ENCODE results near the gene DDX59. TPM values are rescaled to one million over a fixed set of nuclear protein-coding genes. Genes with fewer than 3 reads are reported as not detected.

The DDX59 gene
- polyA plus RNA-seq, 1 donor (not counting 4 experiments of a cell fraction or from before 2014, with no cell fraction given): 14.4 TPM

DNA sequence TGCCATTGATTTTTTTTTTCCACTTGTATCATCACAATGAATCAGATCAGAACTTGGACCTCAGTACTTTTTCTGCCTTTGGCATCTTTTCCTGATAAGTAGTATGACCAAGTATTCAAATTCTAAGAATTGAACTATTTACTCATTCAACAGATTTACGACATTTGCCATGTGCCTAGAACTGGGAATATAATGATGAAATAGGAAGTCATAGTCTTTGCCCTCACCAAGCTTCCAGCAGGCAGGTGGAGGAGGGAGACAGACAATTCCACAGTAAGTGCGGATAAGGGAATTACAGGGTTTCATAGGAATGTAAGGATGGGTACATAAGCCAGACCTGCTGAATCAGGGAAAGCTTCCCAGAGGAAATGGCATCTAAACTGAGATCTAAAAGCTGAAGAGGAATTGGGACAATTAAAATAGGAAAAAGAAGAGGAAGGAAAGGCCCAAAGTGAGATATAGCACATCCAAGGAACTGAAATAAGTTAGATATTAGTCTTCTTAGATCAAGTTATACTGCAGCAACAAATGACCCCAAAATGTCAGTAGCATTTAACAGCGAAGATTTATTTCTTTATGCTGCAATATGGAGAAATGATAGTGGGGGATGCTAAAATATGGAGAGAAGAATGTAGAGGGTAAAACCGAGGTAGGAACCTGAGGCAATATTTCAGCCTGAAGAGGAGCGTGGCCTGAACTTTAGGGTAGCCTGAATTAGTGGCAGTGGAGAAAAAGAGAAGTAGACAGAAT is 5.3 kb upstream of the DDX59 start:
- Histone ChIP-seq H3K9me3 (ENCODE audit: control insufficient read depth, low read depth, low read length) (no peaks in the 10 kb centered on the region), H3K4me2 (ENCODE audit: control insufficient read depth, extremely low read depth, insufficient read depth, low read depth, low read length) (peak overlapping the region; percentile 75), H3K27me3 (ENCODE audit: control insufficient read depth, extremely low read depth, insufficient read depth, low read length) (no peaks in the 10 kb centered on the region), H3K79me2 (ENCODE audit: control insufficient read depth, insufficient read depth, low read length) (no peaks in the 10 kb centered on the region), H3K27ac (ENCODE audit: control insufficient read depth, insufficient read depth, low read length) (peak overlapping the region; percentile 92), H3K9ac (ENCODE audit: control insufficient read depth, extremely low read depth, insufficient read depth, low read length) (peak overlapping the region; percentile 69), H3K9me1 (ENCODE audit: control insufficient read depth, extremely low read depth, insufficient read depth, low read length) (no peaks in the 10 kb centered on the region), H2AFZ (ENCODE audit: control insufficient read depth, low read length) (peak overlapping the region; percentile 2), H3K36me3 (ENCODE audit: control insufficient read depth in 2 of 2, extremely low read depth in 1 of 2, insufficient read depth in 2 of 2, low read length in 2 of 2) (no peaks in the 10 kb centered on the region), H3K4me3 (ENCODE audit: control insufficient read depth in 2 of 3, extremely low read depth in 1 of 3, insufficient read depth in 2 of 3, low read depth in 1 of 3, low read length in 3 of 3) (peak overlapping the region; percentile 5 to 39 (median 36)), H3K4me1 (ENCODE audit: control insufficient read depth, extremely low read depth, insufficient read depth, low read length) (peaks cover 48% of the 10 kb centered on the region), H4K20me1 (ENCODE audit: control insufficient read depth, extremely low read depth, insufficient read depth, low read length) (no peaks in the 10 kb centered on the region)
- peak; percentile 62 for DNase-seq (ENCODE audit: low read depth, low spot score)
- dilution Hi-C loops (cut with MboI; ENCODE audit: extremely low pct_ligation_motif_present, low sequenced_read_pairs): loop anchor here (10.0 kb wide), 1 partner anchor 50 kb away; no protein-coding TSS in a partner anchor
- TF ChIP-seq EZH2 (IDR thresholded peaks at IDR 0.05; ENCODE audit: low read length) (no peak), CTCF (optimal IDR thresholded peaks at IDR 0.05 in 1 of 3, IDR thresholded peaks at IDR 0.05 in 1 of 3, conservative IDR thresholded peaks at IDR 0.05 in 1 of 3; ENCODE audit: extremely low read depth in 1 of 3, insufficient read depth in 2 of 3, low read length in 3 of 3) (no peak)
- peak; percentile 84 for FAIRE-seq

GRCh38 chr1:200673952-200674823 is 4.5 kb upstream of the DDX59 start:
- dilution Hi-C loops (cut with MboI; ENCODE audit: extremely low pct_ligation_motif_present, low sequenced_read_pairs): loop anchor here (10.0 kb wide), 1 partner anchor 51 kb away; no protein-coding TSS in a partner anchor
- Histone ChIP-seq H3K9me1 (ENCODE audit: control insufficient read depth, extremely low read depth, insufficient read depth, low read length) (no peaks in the 10 kb centered on the region), H3K9me3 (ENCODE audit: control insufficient read depth, low read depth, low read length) (no peaks in the 10 kb centered on the region), H3K36me3 (ENCODE audit: control insufficient read depth in 2 of 2, extremely low read depth in 1 of 2, insufficient read depth in 2 of 2, low read length in 2 of 2) (no peaks in the 10 kb centered on the region), H3K4me1 (ENCODE audit: control insufficient read depth, extremely low read depth, insufficient read depth, low read length) (peaks cover 48% of the 10 kb centered on the region), H3K4me2 (ENCODE audit: control insufficient read depth, extremely low read depth, insufficient read depth, low read depth, low read length) (peak overlapping the region; percentile 75), H3K4me3 (ENCODE audit: control insufficient read depth in 2 of 3, extremely low read depth in 1 of 3, insufficient read depth in 2 of 3, low read depth in 1 of 3, low read length in 3 of 3) (peak overlapping the region in 1 of 3 experiments; percentile 36), H3K27me3 (ENCODE audit: control insufficient read depth, extremely low read depth, insufficient read depth, low read length) (no peaks in the 10 kb centered on the region), H4K20me1 (ENCODE audit: control insufficient read depth, extremely low read depth, insufficient read depth, low read length) (no peaks in the 10 kb centered on the region), H2AFZ (ENCODE audit: control insufficient read depth, low read length) (no peak overlapping the region), H3K27ac (ENCODE audit: control insufficient read depth, insufficient read depth, low read length) (peak overlapping the region; percentile 92), H3K9ac (ENCODE audit: control insufficient read depth, extremely low read depth, insufficient read depth, low read length) (peak overlapping the region; percentile 69), H3K79me2 (ENCODE audit: control insufficient read depth, insufficient read depth, low read length) (no peaks in the 10 kb centered on the region)
- TF ChIP-seq CTCF (optimal IDR thresholded peaks at IDR 0.05 in 1 of 3, IDR thresholded peaks at IDR 0.05 in 1 of 3, conservative IDR thresholded peaks at IDR 0.05 in 1 of 3; ENCODE audit: extremely low read depth in 1 of 3, insufficient read depth in 2 of 3, low read length in 3 of 3): no peak
- no peak for TF ChIP-seq EZH2 (IDR thresholded peaks at IDR 0.05; ENCODE audit: low read length)
- peak; percentile 89 for DNase-seq (ENCODE audit: low read depth, low spot score)
- peak; percentile 89 for FAIRE-seq

Data from keratinocyte (primary cell).